Prostate gland (tissue), 2 donors: ENCODE data around the gene ZNF254. TPM values are rescaled to one million over a fixed set of nuclear protein-coding genes. Genes with fewer than 3 reads are reported as not detected.
"Not testable (repeated sequence)": the region's sequence is repeated elsewhere in the genome, so short reads cannot be mapped to it uniquely, and the experiment has no call there.

ENCODE experiments used
- DNase-seq: peaks from one replicate; pipeline ENCODE4 v3.0.0-alpha.2; 2019; ENCODE audit warnings: low spot score
- H3K27ac ChIP-seq, 2 donors: fragments of 200-600 bp; sonication (generic); 2 replicates each; pipeline ENCODE4 v1.5.1; 2017 to 2019
- H3K27me3 ChIP-seq: fragments of 200-600 bp; sonication (generic); replicated peaks from 2 replicates; pipeline ENCODE4 v1.5.1; 2019; ENCODE audit not compliant: insufficient read depth
- H3K36me3 ChIP-seq, 2 donors: fragments of 200-600 bp; sonication (generic); 1 replicate in 1 of 2; 2 replicates in 1 of 2; pipeline versions ENCODE4 v1.5.1 to v1.8.1; 2017 to 2019
- H3K4me1 ChIP-seq: fragments of 200-600 bp; sonication (generic); replicated peaks from 2 replicates; pipeline ENCODE4 v1.5.1; 2019
- H3K4me3 ChIP-seq, 2 donors: fragments of 200-600 bp; sonication (generic); 2 replicates each; pipeline ENCODE4 v1.5.1; 2017 to 2019
- H3K9me3 ChIP-seq: fragments of 200-600 bp; sonication (generic); 2 replicates; pipeline ENCODE4 v1.5.1; 2017
- CTCF ChIP-seq, 4 experiments: fragments of 200-600 bp in 2 of 4; fragments of 450-650 bp in 2 of 4; sonication (generic) in 2 of 4; IDR thresholded peaks; 1 replicate in 3 of 4; 2 replicates in 1 of 4; pipeline ENCODE4 v1.5.1; 2016 to 2019; ENCODE audit warnings: antibody characterized with exemption in 4 of 4, mild to moderate bottlenecking in 2 of 4, moderate library complexity in 2 of 4
- POLR2A ChIP-seq: fragments of 450-650 bp; IDR thresholded peaks from one replicate; pipeline ENCODE4 v1.6.1; 2016; ENCODE audit warnings: antibody characterized with exemption, mild to moderate bottlenecking
- POLR2AphosphoS5 ChIP-seq: sonication (generic); formaldehyde crosslinking; IDR thresholded peaks from one replicate; pipeline ENCODE4 v1.6.1; 2017; ENCODE audit warnings: antibody characterized with exemption
- WGBS: methylation state at CpG from one replicate; pipeline ENCODE4 v1.1.5; 2018; 5-methylcytosine and 5-hydroxymethylcytosine counted together
- intact Hi-C: fragments of 100-400 bp; cut with DNase I; formaldehyde crosslinking; loops from one replicate; pipeline ENCODE4 v1.14.2; 2022
- total RNA-seq, 2 donors: library from RNA; depleted of rRNA; stranded (reverse); fragments of >200 nt; gene quantifications; one replicate each; pipeline ENCODE4 v1.1.0, GENCODE V29; 2016

The ZNF254 gene
- total RNA-seq, 2 donors from 2014 or later: 21.8 to 22.7 TPM

GRCh38 chr19:24071078-24071477, 15.9 kb upstream of the ZNF254 start:
- H3K4me3 ChIP-seq: no peak overlapping the region
- H3K36me3 ChIP-seq: no peaks in the 10 kb centered on the region
- H3K27ac ChIP-seq: no peak overlapping the region
- H3K9me3 ChIP-seq: no peaks in the 10 kb centered on the region
- no peaks in the 10 kb centered on the region for H3K4me1 ChIP-seq
- no peaks in the 10 kb centered on the region for H3K27me3 ChIP-seq
- intact Hi-C loops: no loop called here
- TF ChIP-seq CTCF (IDR thresholded peaks at IDR 0.05) (no peak), POLR2A (no peak), POLR2AphosphoS5 (no peak)
- 84% methylated on average over 2 of the region's 2 CpGs for WGBS
- no peak for DNase-seq

GRCh38 chr19:24072720-24073119, 14.3 kb upstream of the ZNF254 start:
- no peak overlapping the region for H3K4me3 ChIP-seq
- TF ChIP-seq POLR2A: no peak
- TF ChIP-seq POLR2AphosphoS5: no peak
- TF ChIP-seq CTCF (IDR thresholded peaks at IDR 0.05): no peak
- H3K27ac ChIP-seq: no peak overlapping the region
- H3K4me1 ChIP-seq: no peaks in the 10 kb centered on the region
- intact Hi-C loops: no loop called here
- H3K36me3 ChIP-seq: no peaks in the 10 kb centered on the region
- no peak for DNase-seq
- H3K27me3 ChIP-seq: no peaks in the 10 kb centered on the region
- no peaks in the 10 kb centered on the region for H3K9me3 ChIP-seq

- intact Hi-C loops: no loop called here
- no peaks in the 10 kb centered on the region for H3K36me3 ChIP-seq
- H3K27ac ChIP-seq: no peak overlapping the region
- H3K27me3 ChIP-seq: no peaks in the 10 kb centered on the region
- DNase-seq: no peak
- TF ChIP-seq POLR2AphosphoS5 (no peak), POLR2A (no peak), CTCF (IDR thresholded peaks at IDR 0.05) (no peak)
- H3K9me3 ChIP-seq: no peaks in the 10 kb centered on the region
- no peaks in the 10 kb centered on the region for H3K4me1 ChIP-seq
- no peak overlapping the region for H3K4me3 ChIP-seq
Observed at GRCh38 chr19:24073807-24074206, 13.2 kb upstream of the ZNF254 start.

- TF ChIP-seq POLR2A (no peak), CTCF (IDR thresholded peaks at IDR 0.05) (no peak), POLR2AphosphoS5 (no peak)
- H3K4me3 ChIP-seq: no peak overlapping the region
- no peak for DNase-seq
- intact Hi-C loops: no loop called here
- WGBS: 96% methylated on average over 1 of the region's 1 CpG
- no peaks in the 10 kb centered on the region for H3K27me3 ChIP-seq
- H3K4me1 ChIP-seq: no peaks in the 10 kb centered on the region
- H3K27ac ChIP-seq: no peak overlapping the region
- no peaks in the 10 kb centered on the region for H3K9me3 ChIP-seq
- no peaks in the 10 kb centered on the region for H3K36me3 ChIP-seq
Observed at GRCh38 chr19:24074720-24075454, 12.1 kb upstream of the ZNF254 start.

- DNase-seq, H3K9me3 ChIP-seq, H3K4me3 ChIP-seq, H3K27me3 ChIP-seq, H3K4me1 ChIP-seq, H3K36me3 ChIP-seq, H3K27ac ChIP-seq, intact Hi-C loops: not testable (repeated sequence)
- WGBS: 77% methylated on average over 4 of the region's 4 CpGs
Observed at GRCh38 chr19:24075530-24075929, 11.5 kb upstream of the ZNF254 start.
